Loucy (cell line): ENCODE measurements around the gene NDST4.

Source experiments
- EZH2phosphoT487 ChIP-seq: fragments of 200-600 bp; IDR thresholded peaks from 2 replicates; pipeline ENCODE4 v1.6.1; 2018; ENCODE audit warnings: antibody characterized with exemption, mild to moderate bottlenecking, moderate library complexity, borderline replicate concordance
- TF ChIP-seq, protein P1 (sequence below): fragments of 200-600 bp; sonication (generic); conservative IDR thresholded peaks from 2 replicates; pipeline ENCODE4 v1.5.1; 2014; ENCODE audit warnings: mild to moderate bottlenecking, antibody characterized with exemption, low read length

DNA sequence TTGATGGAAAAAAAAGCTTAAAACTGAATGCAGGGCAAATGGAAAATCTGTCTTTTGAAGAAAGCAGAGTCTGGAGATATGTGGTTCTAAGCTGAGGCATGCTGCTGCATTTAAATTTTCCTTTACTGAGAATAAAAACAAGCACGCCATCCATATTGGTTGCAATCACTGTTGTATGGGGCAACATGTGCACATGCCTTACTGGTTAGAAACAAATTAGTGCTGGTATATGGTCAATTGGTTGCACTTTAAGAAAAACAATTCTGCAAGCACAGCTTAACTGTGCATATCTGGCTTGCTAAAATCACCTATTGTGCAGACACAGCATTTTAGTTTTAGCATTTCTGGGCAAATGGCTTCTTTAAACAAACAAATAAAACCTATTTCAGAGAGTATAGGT, 239.1 kb downstream of the NDST4 start:
- TF ChIP-seq, protein P1, sequence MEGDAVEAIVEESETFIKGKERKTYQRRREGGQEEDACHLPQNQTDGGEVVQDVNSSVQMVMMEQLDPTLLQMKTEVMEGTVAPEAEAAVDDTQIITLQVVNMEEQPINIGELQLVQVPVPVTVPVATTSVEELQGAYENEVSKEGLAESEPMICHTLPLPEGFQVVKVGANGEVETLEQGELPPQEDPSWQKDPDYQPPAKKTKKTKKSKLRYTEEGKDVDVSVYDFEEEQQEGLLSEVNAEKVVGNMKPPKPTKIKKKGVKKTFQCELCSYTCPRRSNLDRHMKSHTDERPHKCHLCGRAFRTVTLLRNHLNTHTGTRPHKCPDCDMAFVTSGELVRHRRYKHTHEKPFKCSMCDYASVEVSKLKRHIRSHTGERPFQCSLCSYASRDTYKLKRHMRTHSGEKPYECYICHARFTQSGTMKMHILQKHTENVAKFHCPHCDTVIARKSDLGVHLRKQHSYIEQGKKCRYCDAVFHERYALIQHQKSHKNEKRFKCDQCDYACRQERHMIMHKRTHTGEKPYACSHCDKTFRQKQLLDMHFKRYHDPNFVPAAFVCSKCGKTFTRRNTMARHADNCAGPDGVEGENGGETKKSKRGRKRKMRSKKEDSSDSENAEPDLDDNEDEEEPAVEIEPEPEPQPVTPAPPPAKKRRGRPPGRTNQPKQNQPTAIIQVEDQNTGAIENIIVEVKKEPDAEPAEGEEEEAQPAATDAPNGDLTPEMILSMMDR: no peak
- TF ChIP-seq EZH2phosphoT487: no peak
